Fibroblast of skin of left quadriceps (primary cell): Measurements from ENCODE around the gene RNF6.

ENCODE experiments used
- DNase-seq, 2 experiments: peaks; one replicate each; pipeline ENCODE4 v3.0.0-alpha.2; 2013; ENCODE audit warnings: low read depth in 2 of 2

The RNF6 gene

GRCh38 chr13:26225896-26226617 is 3.9 kb upstream of the RNF6 start:
- no peak for DNase-seq

- DNase-seq, result no peak
Measured at GRCh38 chr13:26222520-26223046, 469 bp upstream of the RNF6 start.

GRCh38 chr13:26221399-26221720 is 754 bp downstream of the RNF6 start:
- peak in 1 of 2 experiments; percentile 25 for DNase-seq

- DNase-seq, result no peak
Measured at GRCh38 chr13:26220575-26220974, 1.5 kb downstream of the RNF6 start.

- DNase-seq, result no peak
Measured at GRCh38 chr13:26219726-26220125, 2.4 kb downstream of the RNF6 start.

GRCh38 chr13:26216042-26216441 is 6.1 kb downstream of the RNF6 start:
- DNase-seq, result no peak

- DNase-seq, result no peak
Measured at GRCh38 chr13:26213982-26214381, 8.1 kb downstream of the RNF6 start.

- DNase-seq, result no peak
Measured at GRCh38 chr13:26213345-26213744, 8.8 kb downstream of the RNF6 start.

GRCh38 chr13:26208287-26208686 is 13.8 kb downstream of the RNF6 start:
- DNase-seq, result no peak

GRCh38 chr13:26202365-26202972 is 19.6 kb downstream of the RNF6 start:
- no peak for DNase-seq

- peak in 1 of 2 experiments; percentile 17 for DNase-seq
Measured at GRCh38 chr13:26200811-26201210, 21.3 kb downstream of the RNF6 start.

GRCh38 chr13:26198116-26198515 is 24.0 kb downstream of the RNF6 start:
- no peak for DNase-seq

- DNase-seq, result no peak
Measured at GRCh38 chr13:26197298-26197697, 24.8 kb downstream of the RNF6 start.

GRCh38 chr13:26186995-26187394 is 35.1 kb downstream of the RNF6 start:
- no peak for DNase-seq

- peak; percentile 81 to 83 for DNase-seq
Measured at GRCh38 chr13:26186118-26186870, 35.8 kb downstream of the RNF6 start.

- DNase-seq, result no peak
Measured at GRCh38 chr13:26185720-26186117, 36.4 kb downstream of the RNF6 start.

GRCh38 chr13:26184791-26185250 is 37.3 kb downstream of the RNF6 start:
- peak; percentile 34 to 46 for DNase-seq

GRCh38 chr13:26183416-26183815 is 38.7 kb downstream of the RNF6 start:
- DNase-seq, result no peak

- DNase-seq, result no peak
Measured at GRCh38 chr13:26179344-26179743, 42.8 kb downstream of the RNF6 start.

- DNase-seq, result no peak
Measured at GRCh38 chr13:26168835-26169234, 53.3 kb downstream of the RNF6 start.

- no peak for DNase-seq
Measured at GRCh38 chr13:26168237-26168814, 53.8 kb downstream of the RNF6 start.

GRCh38 chr13:26163812-26164211 is 58.3 kb downstream of the RNF6 start:
- DNase-seq, result no peak
